Activated CD4-positive, alpha-beta T cell treated with anti-CD3 and anti-CD28 coated beads for 48 hours (primary cell): Measurements from ENCODE around the gene PPM1K.

Experiments
- DNase-seq: peaks from one replicate; pipeline ENCODE4 v3.0.0-alpha.2; 2020

The PPM1K gene

GRCh38 chr4:88216395-88216794 is 68.0 kb downstream of the PPM1K start:
- DNase-seq, result no peak

GRCh38 chr4:88215351-88215750 is 69.0 kb downstream of the PPM1K start:
- no peak for DNase-seq

- no peak for DNase-seq
Measured at GRCh38 chr4:88212253-88212561, 72.2 kb downstream of the PPM1K start.

GRCh38 chr4:88211473-88212252 is 72.7 kb downstream of the PPM1K start:
- peak; percentile 54 for DNase-seq

GRCh38 chr4:88208156-88208555 is 76.2 kb downstream of the PPM1K start:
- DNase-seq, result no peak
